ENCODE measurements around the gene COX6A2.

The COX6A2 gene

GRCh38 chr16:31393056-31393455 is 35.1 kb downstream of the COX6A2 start, which contains the start of gene ITGAD:
Gene ITGAD, plus strand, starts transcription at chr16:31393335. Its CDS starts 26 bp downstream, at chr16:31393361.
- Histone ChIP-seq H3K4me2 (ENCODE audit: low read depth, low read length, poor library complexity, severe bottlenecking) (peak within 1 kb of the TSS; percentile 92), H3K9ac (ENCODE audit: low read depth, low read length, poor library complexity, severe bottlenecking) (peak within 1 kb of the TSS; percentile 90), H3K36me3 (ENCODE audit: insufficient read depth, low read length) (no peaks in the 10 kb centered on the region), H4K20me1 (ENCODE audit: insufficient read depth, low read length, poor library complexity, severe bottlenecking) (no peaks in the 10 kb centered on the region), H3K4me3 (ENCODE audit: low read length, poor library complexity, severe bottlenecking) (peak within 1 kb of the TSS; percentile 85), H3K79me2 (ENCODE audit: insufficient read depth, low read length) (peaks cover 53% of the 10 kb centered on the region), H3K4me1 (ENCODE audit: insufficient read depth, low read length, poor library complexity, severe bottlenecking) (peaks cover 56% of the 10 kb centered on the region), H3K9me3 (ENCODE audit: insufficient read depth, low read depth, low read length) (no peaks in the 10 kb centered on the region), H3K9me2 (replicated peaks; ENCODE audit: low read depth, low read length) (no peaks in the 10 kb centered on the region), H3F3A (ENCODE audit: low read depth) (no peaks in the 10 kb centered on the region), H3K27me3 (ENCODE audit: insufficient read depth, low read length, poor library complexity, severe bottlenecking) (no peaks in the 10 kb centered on the region), H2AFZ (ENCODE audit: low read length) (peak within 1 kb of the TSS; percentile 19)
- TF ChIP-seq EZH2phosphoT487 (IDR thresholded peaks at IDR 0.05; ENCODE audit: borderline replicate concordance) (no peak), CTCF (conservative IDR thresholded peaks at IDR 0.05; ENCODE audit: low read length) (no peak)

- H3K4me1 ChIP-seq (ENCODE audit: insufficient read depth, low read length, poor library complexity, severe bottlenecking) = peaks cover 46% of the 10 kb centered on the region
These were observed 37.6 kb downstream of the COX6A2 start for GRCh38 chr16:31390504-31391041.

GRCh38 chr16:31388535-31388934 is 39.6 kb downstream of the COX6A2 start:
- H3F3A ChIP-seq (ENCODE audit: low read depth) = no peaks in the 10 kb centered on the region
- no peaks in the 10 kb centered on the region for H3K27me3 ChIP-seq (ENCODE audit: insufficient read depth, low read length, poor library complexity, severe bottlenecking)
- no peaks in the 10 kb centered on the region for H4K20me1 ChIP-seq (ENCODE audit: insufficient read depth, low read length, poor library complexity, severe bottlenecking)
- H2AFZ ChIP-seq (ENCODE audit: low read length) = no peak overlapping the region
- peaks cover 10% of the 10 kb centered on the region for H3K79me2 ChIP-seq (ENCODE audit: insufficient read depth, low read length)
- no peak overlapping the region for H3K9ac ChIP-seq (ENCODE audit: low read depth, low read length, poor library complexity, severe bottlenecking)
- no peaks in the 10 kb centered on the region for H3K9me3 ChIP-seq (ENCODE audit: insufficient read depth, low read depth, low read length)
- no peak overlapping the region for H3K4me3 ChIP-seq (ENCODE audit: low read length, poor library complexity, severe bottlenecking)
- H3K9me2 ChIP-seq (replicated peaks; ENCODE audit: low read depth, low read length) = no peaks in the 10 kb centered on the region
- H3K4me1 ChIP-seq (ENCODE audit: insufficient read depth, low read length, poor library complexity, severe bottlenecking) = peaks cover 29% of the 10 kb centered on the region
- H3K4me2 ChIP-seq (ENCODE audit: low read depth, low read length, poor library complexity, severe bottlenecking) = no peak overlapping the region
- H3K36me3 ChIP-seq (ENCODE audit: insufficient read depth, low read length) = no peaks in the 10 kb centered on the region
- no peak for TF ChIP-seq CTCF (conservative IDR thresholded peaks at IDR 0.05; ENCODE audit: low read length)
- TF ChIP-seq EZH2phosphoT487 (IDR thresholded peaks at IDR 0.05; ENCODE audit: borderline replicate concordance) = no peak

More at GRCh38 chr16:31390504-31391041, 37.6 kb downstream of the COX6A2 start:
- Histone ChIP-seq H3K4me2 (ENCODE audit: low read depth, low read length, poor library complexity, severe bottlenecking) (no peak overlapping the region), H3K79me2 (ENCODE audit: insufficient read depth, low read length) (peaks cover 31% of the 10 kb centered on the region), H3K9ac (ENCODE audit: low read depth, low read length, poor library complexity, severe bottlenecking) (no peak overlapping the region), H3K36me3 (ENCODE audit: insufficient read depth, low read length) (no peaks in the 10 kb centered on the region), H3K27me3 (ENCODE audit: insufficient read depth, low read length, poor library complexity, severe bottlenecking) (no peaks in the 10 kb centered on the region), H3K9me3 (ENCODE audit: insufficient read depth, low read depth, low read length) (no peaks in the 10 kb centered on the region), H3K4me3 (ENCODE audit: low read length, poor library complexity, severe bottlenecking) (no peak overlapping the region), H2AFZ (ENCODE audit: low read length) (no peak overlapping the region), H3F3A (ENCODE audit: low read depth) (no peaks in the 10 kb centered on the region), H4K20me1 (ENCODE audit: insufficient read depth, low read length, poor library complexity, severe bottlenecking) (no peaks in the 10 kb centered on the region), H3K9me2 (replicated peaks; ENCODE audit: low read depth, low read length) (no peaks in the 10 kb centered on the region)
- no peak for TF ChIP-seq CTCF (conservative IDR thresholded peaks at IDR 0.05; ENCODE audit: low read length)
- TF ChIP-seq EZH2phosphoT487 (IDR thresholded peaks at IDR 0.05; ENCODE audit: borderline replicate concordance) = no peak
